ENCODE measurements around the gene NRARP.
A peak's percentile ranks its signal among the peaks of the same experiment; 100 is the strongest.

Gene NRARP

DNA sequence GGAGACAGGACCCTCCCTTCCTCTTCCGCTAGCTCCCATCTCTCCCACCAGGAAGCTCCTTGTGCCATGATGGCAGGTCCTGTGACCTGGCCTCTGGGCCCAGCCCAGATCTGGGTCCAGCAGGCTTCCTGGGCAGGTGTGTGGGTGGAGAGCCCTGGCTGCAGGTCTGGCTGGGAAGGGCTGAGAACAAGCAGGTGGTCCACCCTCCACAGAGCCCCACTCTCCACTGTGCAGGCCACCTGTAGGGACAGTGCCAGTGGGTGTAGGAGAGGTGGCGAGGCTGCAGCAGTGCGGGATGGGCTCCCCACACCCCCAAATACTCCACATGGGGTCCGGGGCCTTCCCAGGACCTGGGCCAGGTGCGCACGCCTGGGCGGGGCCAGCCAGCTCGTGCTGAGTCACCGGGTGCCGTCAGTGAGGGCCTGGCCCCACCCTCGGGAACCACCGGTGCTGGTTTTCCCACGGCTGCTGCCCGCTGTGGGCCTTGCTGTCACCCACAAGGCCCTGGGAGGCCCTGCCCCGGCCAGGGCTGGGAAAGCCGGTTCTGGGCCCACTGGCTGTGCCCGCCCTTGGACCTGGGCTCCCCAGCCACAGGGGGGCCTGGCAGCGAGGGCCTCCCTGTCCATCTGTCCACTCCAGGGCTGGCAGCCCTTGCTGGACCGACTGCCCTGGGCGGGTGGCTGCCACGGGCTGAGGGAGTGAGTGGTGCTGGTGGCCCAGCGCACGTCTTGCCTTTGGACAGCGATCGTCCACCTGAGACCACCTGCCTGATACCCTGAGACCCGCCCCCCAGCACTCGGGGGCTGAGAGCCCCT is 9.3 kb upstream of the NRARP start:
- DNase-seq (ENCODE audit: low read depth in 2 of 2, low spot score in 1 of 2) = no peak

GRCh38 chr9:137310189-137311052 is 8.3 kb upstream of the NRARP start:
- DNase-seq (ENCODE audit: low read depth in 2 of 2, low spot score in 1 of 2) = no peak

- DNase-seq (ENCODE audit: low read depth in 2 of 2, low spot score in 1 of 2) = no peak
Measured at GRCh38 chr9:137309368-137310188, 7.5 kb upstream of the NRARP start.

GRCh38 chr9:137308057-137308619 is 6.1 kb upstream of the NRARP start:
- no peak for DNase-seq (ENCODE audit: low read depth in 2 of 2, low spot score in 1 of 2)

DNA sequence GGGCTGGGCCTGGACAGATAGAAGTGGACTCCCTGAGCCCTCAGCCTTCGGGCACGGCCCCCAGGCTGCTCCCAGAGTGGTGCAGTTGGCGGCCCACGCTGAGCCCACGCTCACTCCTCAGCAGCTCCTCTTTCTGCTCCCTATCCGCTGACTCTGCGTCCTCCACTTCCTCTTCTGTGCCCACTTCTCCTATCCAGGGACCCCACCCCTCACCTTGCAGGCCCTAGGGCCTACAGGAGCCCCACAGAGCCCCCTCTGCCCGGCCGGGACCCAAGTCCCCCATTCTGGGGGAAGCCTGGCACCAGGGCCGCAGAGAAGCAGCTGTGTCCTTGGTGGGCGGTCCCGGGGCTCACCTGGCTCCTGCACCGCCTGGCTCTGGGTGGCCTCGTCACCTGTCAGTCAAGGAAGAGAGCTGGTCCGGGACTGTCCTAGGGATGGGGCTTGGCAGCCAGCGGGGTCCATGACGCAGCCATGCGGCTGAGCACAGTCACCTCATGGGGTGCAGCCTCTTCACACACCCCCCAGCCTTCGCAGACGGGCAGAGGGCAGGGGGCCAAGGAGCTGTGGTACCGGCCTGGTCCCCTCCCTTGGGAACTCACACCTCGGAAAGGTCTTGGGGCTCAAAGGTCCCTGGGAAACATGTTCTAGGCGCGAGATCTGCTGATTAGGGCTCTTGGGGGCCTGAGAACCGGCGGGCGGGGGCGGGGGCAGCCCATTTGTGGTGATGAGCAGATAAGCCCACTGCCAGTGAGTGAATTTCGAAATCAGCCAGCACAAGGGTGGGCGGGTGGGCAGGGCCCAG is 5.4 kb upstream of the NRARP start:
- DNase-seq (ENCODE audit: low read depth in 2 of 2, low spot score in 1 of 2) = no peak

DNA sequence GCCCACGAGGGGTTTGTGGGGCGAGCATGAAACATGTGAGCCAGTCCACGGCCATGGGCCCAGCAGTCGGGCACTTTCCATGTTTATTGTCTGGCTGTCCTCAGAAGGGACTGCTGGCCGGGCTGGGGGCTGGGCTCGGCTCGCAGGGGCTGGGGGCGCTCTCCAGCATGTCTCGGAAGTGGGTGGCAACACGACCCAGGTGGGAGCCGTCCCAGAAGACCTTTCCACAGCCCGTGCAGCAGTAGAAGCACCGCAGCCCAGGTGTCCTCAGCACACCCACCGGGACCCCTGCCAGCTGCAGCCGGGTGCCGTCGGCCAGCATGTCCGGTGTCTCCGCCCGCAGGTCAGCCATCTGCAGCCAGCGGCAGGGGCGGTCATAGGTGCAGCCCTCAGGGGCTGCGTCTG is 4.8 kb upstream of the NRARP start:
- DNase-seq (ENCODE audit: low read depth in 2 of 2, low spot score in 1 of 2) = no peak

GRCh38 chr9:137306066-137306849 is 4.2 kb upstream of the NRARP start:
- no peak for DNase-seq (ENCODE audit: low read depth in 2 of 2, low spot score in 1 of 2)

DNA sequence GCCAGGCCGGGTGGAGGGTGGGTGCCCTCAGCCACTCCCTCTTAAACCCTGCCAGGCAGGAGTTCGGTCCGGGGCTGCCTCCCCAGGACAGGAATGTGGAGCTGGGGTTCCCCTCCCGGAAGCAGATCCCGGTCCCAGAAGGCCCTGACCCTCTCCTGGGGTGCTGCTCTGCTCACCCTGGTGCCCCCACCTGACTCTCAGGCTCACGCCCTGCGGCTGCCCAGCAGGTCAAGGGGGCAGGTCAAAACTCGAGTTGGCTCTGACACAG is 3.7 kb upstream of the NRARP start:
- DNase-seq (ENCODE audit: low read depth in 2 of 2, low spot score in 1 of 2) = no peak

GRCh38 chr9:137305060-137305797 is 3.2 kb upstream of the NRARP start:
- DNase-seq (ENCODE audit: low read depth in 2 of 2, low spot score in 1 of 2) = peak in 1 of 2 donors; percentile 23

GRCh38 chr9:137304383-137305059 is 2.5 kb upstream of the NRARP start:
- no peak for DNase-seq (ENCODE audit: low read depth in 2 of 2, low spot score in 1 of 2)

- DNase-seq (ENCODE audit: low read depth in 2 of 2, low spot score in 1 of 2) = no peak
Measured at GRCh38 chr9:137303893-137304382, 1.9 kb upstream of the NRARP start.

- no peak for DNase-seq (ENCODE audit: low read depth in 2 of 2, low spot score in 1 of 2)
Measured at GRCh38 chr9:137303151-137303892, 1.3 kb upstream of the NRARP start.

- no peak for DNase-seq (ENCODE audit: low read depth in 2 of 2, low spot score in 1 of 2)
Measured at GRCh38 chr9:137302449-137303150, 529 bp upstream of the NRARP start.

- no peak for DNase-seq (ENCODE audit: low read depth in 2 of 2, low spot score in 1 of 2)
Measured at GRCh38 chr9:137301081-137301947, 757 bp downstream of the NRARP start.

GRCh38 chr9:137300567-137301080 is 1.4 kb downstream of the NRARP start:
- no peak for DNase-seq (ENCODE audit: low read depth in 2 of 2, low spot score in 1 of 2)

DNA sequence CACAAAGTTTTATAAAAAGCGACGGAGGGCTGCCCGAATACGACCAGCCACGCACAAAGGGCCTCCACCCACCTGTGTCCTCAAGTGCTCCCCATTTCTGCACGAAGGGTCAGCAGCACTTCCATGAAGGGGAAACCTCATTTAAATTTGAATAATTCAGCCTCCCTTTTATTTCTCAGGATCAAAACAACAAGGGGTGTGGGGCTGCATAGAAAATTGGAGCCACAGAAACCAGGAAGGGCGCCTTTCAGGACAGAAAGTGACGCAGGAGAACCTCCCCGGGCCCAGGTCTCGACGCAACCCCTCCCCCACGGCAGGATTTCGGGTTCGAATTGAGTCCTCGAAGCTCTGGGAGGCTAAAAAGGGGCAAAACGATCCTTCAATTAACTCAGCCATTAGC is 2.1 kb downstream of the NRARP start:
- no peak for DNase-seq (ENCODE audit: low read depth in 2 of 2, low spot score in 1 of 2)

Measured in stimulated activated CD8-positive, alpha-beta memory T cell treated with anti-CD3 and anti-CD28 coated beads, Interleukin-4, amount 100 ng/mL, for 4 hours (primary cell).